ENCODE measurements around the gene ZBTB42.

Gene ZBTB42

GRCh38 chr14:104784218-104784568 is 16.7 kb upstream of the ZBTB42 start:
- no peak for DNase-seq

GRCh38 chr14:104784846-104785707 is 15.8 kb upstream of the ZBTB42 start:
- DNase-seq, result no peak

GRCh38 chr14:104785708-104786080 is 15.2 kb upstream of the ZBTB42 start:
- DNase-seq, result no peak

- DNase-seq, result no peak
Observed at GRCh38 chr14:104786091-104786586, 14.8 kb upstream of the ZBTB42 start.

GRCh38 chr14:104786726-104787675 is 13.9 kb upstream of the ZBTB42 start:
- DNase-seq, result no peak

- no peak for DNase-seq
Observed at GRCh38 chr14:104787736-104788135, 13.2 kb upstream of the ZBTB42 start.

GRCh38 chr14:104788161-104788818 is 12.6 kb upstream of the ZBTB42 start:
- DNase-seq, result no peak

GRCh38 chr14:104788873-104789663 is 11.8 kb upstream of the ZBTB42 start:
- DNase-seq, result no peak

- DNase-seq, result no peak
Observed at GRCh38 chr14:104789752-104790743, 10.9 kb upstream of the ZBTB42 start.

- no peak for DNase-seq
Observed at GRCh38 chr14:104791425-104791824, 9.5 kb upstream of the ZBTB42 start.

GRCh38 chr14:104792101-104792884 is 8.6 kb upstream of the ZBTB42 start:
- no peak for DNase-seq

- no peak for DNase-seq
Observed at GRCh38 chr14:104792945-104793702, 7.8 kb upstream of the ZBTB42 start.

- no peak for DNase-seq
Observed at GRCh38 chr14:104793703-104793959, 7.3 kb upstream of the ZBTB42 start.

- DNase-seq, result no peak
Observed at GRCh38 chr14:104794099-104794498, 6.8 kb upstream of the ZBTB42 start.

- no peak for DNase-seq
Observed at GRCh38 chr14:104794631-104794992, 6.3 kb upstream of the ZBTB42 start.

GRCh38 chr14:104794993-104795780 is 5.7 kb upstream of the ZBTB42 start, which contains the start of gene AKT1:
TSS of gene AKT1 (minus strand) at chr14:104795748. CDS start at chr14:104792643, 3,105 bp downstream.
- DNase-seq, result no peak

GRCh38 chr14:104795781-104796686 is 4.9 kb upstream of the ZBTB42 start:
- no peak for DNase-seq

- DNase-seq, result no peak
Observed at GRCh38 chr14:104796687-104797081, 4.2 kb upstream of the ZBTB42 start.

Data from GOT3 (cell line).